WTC11 (cell line): Measurements from ENCODE around the gene TYSND1. TPM values are rescaled to one million over a fixed set of nuclear protein-coding genes. Genes with fewer than 3 reads are reported as not detected.

Experiments
- ATAC-seq: fragments of 200-7000 bp; cut with Tn5 transposase; 2 replicates; pipeline ENCODE4 v1.10.0; 2021; ENCODE audit warnings: mild to moderate bottlenecking, moderate library complexity
- CTCF ChIA-PET: fragments of 300-600 bp; sonication (Branson Sonifier 250); formaldehyde crosslinking; loops from one replicate; lab custom pipeline; 2021; ENCODE audit warnings: antibody characterized with exemption; lab: Charles Lee
- POLR2A ChIA-PET: fragments of 350-600 bp; sonication (Branson Sonifier 250); formaldehyde crosslinking; loops from one replicate; lab custom pipeline; 2021; ENCODE audit warnings: antibody characterized with exemption; lab: Charles Lee
- DNase-seq: peaks from one replicate; pipeline ENCODE4 v3.0.0; 2021; ENCODE audit warnings: low spot score
- H3K27ac Mint-ChIP-seq: 2 replicates; pipeline ENCODE4 v1.8.0; 2021; ENCODE audit warnings: mixed read lengths
- H3K27me3 Mint-ChIP-seq: 2 replicates; pipeline ENCODE4 v1.8.0; 2021; ENCODE audit warnings: low read depth, mild to moderate bottlenecking, moderate library complexity, mixed read lengths
- H3K36me3 Mint-ChIP-seq: 2 replicates; pipeline ENCODE4 v1.8.0; 2021; ENCODE audit warnings: mixed read lengths
- H3K4me1 Mint-ChIP-seq: 2 replicates; pipeline ENCODE4 v1.8.0; 2022; ENCODE audit warnings: mixed read lengths
- H3K4me3 Mint-ChIP-seq: 2 replicates; pipeline ENCODE4 v1.8.0; 2021; ENCODE audit warnings: mild to moderate bottlenecking, moderate library complexity, mixed read lengths
- H3K9me3 Mint-ChIP-seq: 2 replicates; pipeline ENCODE4 v1.8.0; 2021; ENCODE audit warnings: mixed read lengths
- ATF1 ChIP-seq: sonication (generic); formaldehyde crosslinking; IDR thresholded peaks from 2 replicates; pipeline ENCODE4 v1.8.1; 2023; ENCODE audit warnings: mild to moderate bottlenecking, moderate library complexity, missing genetic modification reagents
- ATF6 ChIP-seq: sonication (generic); formaldehyde crosslinking; IDR thresholded peaks from 2 replicates; pipeline ENCODE4 v1.8.1; 2023; ENCODE audit warnings: mild to moderate bottlenecking, missing genetic modification reagents
- CBFB ChIP-seq: sonication (generic); formaldehyde crosslinking; IDR thresholded peaks from 2 replicates; pipeline ENCODE4 v1.8.1; 2022; ENCODE audit warnings: mild to moderate bottlenecking, low read depth, missing genetic modification reagents
- CREB1 ChIP-seq: sonication (generic); formaldehyde crosslinking; IDR thresholded peaks from 2 replicates; pipeline ENCODE4 v1.8.0; 2023; ENCODE audit warnings: mild to moderate bottlenecking, missing genetic modification reagents
- E2F4 ChIP-seq: sonication (generic); formaldehyde crosslinking; IDR thresholded peaks from 2 replicates; pipeline ENCODE4 v1.8.1; 2022; ENCODE audit warnings: low read depth, mild to moderate bottlenecking, moderate library complexity, missing genetic modification reagents, borderline replicate concordance
- E2F5 ChIP-seq: sonication (generic); formaldehyde crosslinking; IDR thresholded peaks from 2 replicates; pipeline ENCODE4 v1.8.1; 2022; ENCODE audit warnings: mild to moderate bottlenecking, moderate library complexity, missing genetic modification reagents
- ETV6 ChIP-seq: sonication (generic); formaldehyde crosslinking; IDR thresholded peaks from 2 replicates; pipeline ENCODE4 v1.8.1; 2022; ENCODE audit warnings: mild to moderate bottlenecking, missing genetic modification reagents
- FOXP1 ChIP-seq: sonication (generic); formaldehyde crosslinking; IDR thresholded peaks from 2 replicates; pipeline ENCODE4 v1.8.0; 2022; ENCODE audit warnings: missing genetic modification reagents, mild to moderate bottlenecking, moderate library complexity, borderline replicate concordance
- HMGA2 ChIP-seq: fragments of 250-450 bp; sonication (Bioruptor Pico); IDR thresholded peaks from 2 replicates; pipeline ENCODE4 v1.4.0; 2021; ENCODE audit warnings: mild to moderate bottlenecking, moderate library complexity
- MXD4 ChIP-seq: fragments of 250-450 bp; sonication (Bioruptor Pico); IDR thresholded peaks from 2 replicates; pipeline ENCODE4 v1.8.0; 2021; ENCODE audit warnings: mild to moderate bottlenecking, moderate library complexity, borderline replicate concordance
- NFYB ChIP-seq: sonication (generic); formaldehyde crosslinking; conservative IDR thresholded peaks from 2 replicates; pipeline ENCODE4 v1.8.0; 2022; ENCODE audit warnings: low read depth, missing genetic modification reagents
- NR1H2 ChIP-seq: sonication (generic); formaldehyde crosslinking; IDR thresholded peaks from 2 replicates; pipeline ENCODE4 v1.9.0; 2021; ENCODE audit warnings: mild to moderate bottlenecking, moderate library complexity, missing genetic modification reagents
- RORB ChIP-seq: fragments of 250-450 bp; sonication (Bioruptor Pico); IDR thresholded peaks from 2 replicates; pipeline ENCODE4 v1.9.0; 2021; ENCODE audit warnings: mild to moderate bottlenecking
- SMAD3 ChIP-seq: sonication (generic); formaldehyde crosslinking; IDR thresholded peaks from 2 replicates; pipeline ENCODE4 v1.8.0; 2022; ENCODE audit warnings: missing genetic modification reagents, mild to moderate bottlenecking, borderline replicate concordance
- SOX15 ChIP-seq: fragments of 250-450 bp; sonication (Bioruptor Pico); IDR thresholded peaks from 2 replicates; pipeline ENCODE4 v1.9.0; 2021; ENCODE audit warnings: mild to moderate bottlenecking
- SP1 ChIP-seq: sonication (generic); formaldehyde crosslinking; conservative IDR thresholded peaks from 2 replicates; pipeline ENCODE4 v1.8.1; 2022; ENCODE audit warnings: missing genetic modification reagents
- STAT6 ChIP-seq: sonication (generic); formaldehyde crosslinking; conservative IDR thresholded peaks from 2 replicates; pipeline ENCODE4 v1.8.1; 2023; ENCODE audit warnings: mild to moderate bottlenecking, low read depth, missing genetic modification reagents, moderate library complexity
- TEAD4 ChIP-seq: sonication (generic); formaldehyde crosslinking; IDR thresholded peaks from 2 replicates; pipeline ENCODE4 v1.8.0; 2022; ENCODE audit warnings: mild to moderate bottlenecking, missing genetic modification reagents
- USF1 ChIP-seq: sonication (generic); formaldehyde crosslinking; IDR thresholded peaks from 2 replicates; pipeline ENCODE4 v1.8.0; 2022; ENCODE audit warnings: mild to moderate bottlenecking, missing genetic modification reagents
- ZBTB21 ChIP-seq: sonication (generic); formaldehyde crosslinking; IDR thresholded peaks from 2 replicates; pipeline ENCODE4 v1.8.1; 2023; ENCODE audit warnings: mild to moderate bottlenecking, missing genetic modification reagents, borderline replicate concordance
- ZNF416 ChIP-seq: fragments of 250-450 bp; sonication (Bioruptor Pico); IDR thresholded peaks from 2 replicates; pipeline ENCODE4 v1.9.0; 2021; ENCODE audit warnings: mild to moderate bottlenecking, inconsistent platforms
- ZNF423 ChIP-seq: fragments of 250-450 bp; sonication (Bioruptor Pico); IDR thresholded peaks from 2 replicates; pipeline ENCODE4 v2.1.2; 2022; ENCODE audit warnings: mild to moderate bottlenecking, moderate library complexity
- total RNA-seq: library from RNA; stranded (reverse); gene quantifications from 3 replicates; pipeline ENCODE4 v1.2.3, GENCODE V29; 2021
- TF ChIP-seq, protein P1 (sequence below): sonication (generic); formaldehyde crosslinking; IDR thresholded peaks from 2 replicates; pipeline ENCODE4 v1.8.1; 2023; ENCODE audit warnings: mild to moderate bottlenecking, missing genetic modification reagents, borderline replicate concordance

TYSND1 gene
- total RNA-seq, 1 experiment from 2014 or later: 18.9 TPM

DNA sequence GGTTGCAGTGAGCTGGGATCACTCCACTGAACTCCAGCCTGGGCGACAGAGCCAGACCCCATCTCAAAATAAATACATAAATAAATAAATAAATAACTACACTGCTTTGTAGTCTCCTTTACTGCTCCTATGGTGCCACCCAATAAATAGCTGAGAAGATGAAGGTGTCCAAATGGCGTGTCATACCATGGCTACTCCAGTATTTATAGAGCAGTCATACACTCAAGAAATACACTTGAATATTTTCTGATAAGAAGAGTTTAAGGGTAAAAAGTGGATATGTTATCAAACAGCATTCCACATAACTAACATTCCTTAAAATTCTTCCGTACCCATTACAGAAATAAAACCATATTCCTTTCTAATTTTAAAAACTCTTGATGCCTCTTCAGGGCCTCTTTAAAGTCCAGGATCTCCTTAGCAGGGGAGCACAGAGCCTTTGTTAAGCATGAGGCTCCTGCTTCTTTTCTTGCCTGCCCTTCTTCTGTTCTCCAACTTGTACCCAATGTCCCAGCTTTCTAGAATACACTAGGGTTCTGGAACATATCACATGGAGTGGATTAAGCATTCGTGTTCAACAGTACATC lies 31.7 kb upstream of the TYSND1 start (continued):
- no peak for TF ChIP-seq STAT6 (CRISPR knock-in tag)
- no peak for TF ChIP-seq SP1
- TF ChIP-seq FOXP1 (CRISPR knock-in tag): no peak
- no peak for TF ChIP-seq CREB1 (CRISPR knock-in tag)
- TF ChIP-seq ZBTB21 (CRISPR knock-in tag): no peak
- TF ChIP-seq NFYB (CRISPR knock-in tag): no peak

- CTCF ChIA-PET: interaction anchor here (0.9 to 2.3 kb wide), 3 partner anchors 31 to 89 kb away, joined by 4 to 10 read pairs (median 5); partner anchors contain the start of gene TYSND1
- POLR2A ChIA-PET: no interaction called here
- DNase-seq (no peak), ATAC-seq (no peak)
- peaks cover 8% of the 10 kb centered on the region for H3K27me3 Mint-ChIP-seq
- no peak overlapping the region for H3K27ac Mint-ChIP-seq
- peaks cover 2% of the 10 kb centered on the region; the same call in 1 of the 2 replicates for H3K4me1 Mint-ChIP-seq
- no peak overlapping the region for H3K4me3 Mint-ChIP-seq
- peaks cover 22% of the 10 kb centered on the region for H3K9me3 Mint-ChIP-seq
- H3K36me3 Mint-ChIP-seq: peaks cover 2% of the 10 kb centered on the region; the same call in 1 of the 2 replicates
- TF ChIP-seq TEAD4 (CRISPR knock-in tag) (no peak), E2F5 (CRISPR knock-in tag) (no peak), ATF6 (CRISPR knock-in tag) (no peak), ZNF416 (CRISPR knock-in tag) (no peak), ATF1 (CRISPR knock-in tag) (no peak), HMGA2 (CRISPR knock-in tag) (no peak), E2F4 (no peak), USF1 (CRISPR knock-in tag) (no peak), CBFB (CRISPR knock-in tag) (no peak), RORB (CRISPR knock-in tag) (no peak), MXD4 (CRISPR knock-in tag) (no peak), ZNF423 (CRISPR knock-in tag) (no peak), NR1H2 (no peak), STAT6 (CRISPR knock-in tag) (no peak), ETV6 (CRISPR knock-in tag) (no peak), SMAD3 (CRISPR knock-in tag) (no peak), SOX15 (CRISPR knock-in tag) (no peak)
- TF ChIP-seq, protein P1, sequence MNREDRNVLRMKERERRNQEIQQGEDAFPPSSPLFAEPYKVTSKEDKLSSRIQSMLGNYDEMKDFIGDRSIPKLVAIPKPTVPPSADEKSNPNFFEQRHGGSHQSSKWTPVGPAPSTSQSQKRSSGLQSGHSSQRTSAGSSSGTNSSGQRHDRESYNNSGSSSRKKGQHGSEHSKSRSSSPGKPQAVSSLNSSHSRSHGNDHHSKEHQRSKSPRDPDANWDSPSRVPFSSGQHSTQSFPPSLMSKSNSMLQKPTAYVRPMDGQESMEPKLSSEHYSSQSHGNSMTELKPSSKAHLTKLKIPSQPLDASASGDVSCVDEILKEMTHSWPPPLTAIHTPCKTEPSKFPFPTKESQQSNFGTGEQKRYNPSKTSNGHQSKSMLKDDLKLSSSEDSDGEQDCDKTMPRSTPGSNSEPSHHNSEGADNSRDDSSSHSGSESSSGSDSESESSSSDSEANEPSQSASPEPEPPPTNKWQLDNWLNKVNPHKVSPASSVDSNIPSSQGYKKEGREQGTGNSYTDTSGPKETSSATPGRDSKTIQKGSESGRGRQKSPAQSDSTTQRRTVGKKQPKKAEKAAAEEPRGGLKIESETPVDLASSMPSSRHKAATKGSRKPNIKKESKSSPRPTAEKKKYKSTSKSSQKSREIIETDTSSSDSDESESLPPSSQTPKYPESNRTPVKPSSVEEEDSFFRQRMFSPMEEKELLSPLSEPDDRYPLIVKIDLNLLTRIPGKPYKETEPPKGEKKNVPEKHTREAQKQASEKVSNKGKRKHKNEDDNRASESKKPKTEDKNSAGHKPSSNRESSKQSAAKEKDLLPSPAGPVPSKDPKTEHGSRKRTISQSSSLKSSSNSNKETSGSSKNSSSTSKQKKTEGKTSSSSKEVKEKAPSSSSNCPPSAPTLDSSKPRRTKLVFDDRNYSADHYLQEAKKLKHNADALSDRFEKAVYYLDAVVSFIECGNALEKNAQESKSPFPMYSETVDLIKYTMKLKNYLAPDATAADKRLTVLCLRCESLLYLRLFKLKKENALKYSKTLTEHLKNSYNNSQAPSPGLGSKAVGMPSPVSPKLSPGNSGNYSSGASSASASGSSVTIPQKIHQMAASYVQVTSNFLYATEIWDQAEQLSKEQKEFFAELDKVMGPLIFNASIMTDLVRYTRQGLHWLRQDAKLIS: no peak
Measured at GRCh38 chr10:70176441-70176840, 29.9 kb upstream of the TYSND1 start.
